ENCODE data around the gene AIFM1. TPM values are rescaled to one million over a fixed set of nuclear protein-coding genes. Genes with fewer than 3 reads are reported as not detected.
A peak's percentile ranks its signal among the peaks of the same experiment; 100 is the strongest.

AIFM1 gene
- total and polyA plus RNA-seq, 4 donors: 14.4 to 35.8 (median 31.2) TPM

DNA sequence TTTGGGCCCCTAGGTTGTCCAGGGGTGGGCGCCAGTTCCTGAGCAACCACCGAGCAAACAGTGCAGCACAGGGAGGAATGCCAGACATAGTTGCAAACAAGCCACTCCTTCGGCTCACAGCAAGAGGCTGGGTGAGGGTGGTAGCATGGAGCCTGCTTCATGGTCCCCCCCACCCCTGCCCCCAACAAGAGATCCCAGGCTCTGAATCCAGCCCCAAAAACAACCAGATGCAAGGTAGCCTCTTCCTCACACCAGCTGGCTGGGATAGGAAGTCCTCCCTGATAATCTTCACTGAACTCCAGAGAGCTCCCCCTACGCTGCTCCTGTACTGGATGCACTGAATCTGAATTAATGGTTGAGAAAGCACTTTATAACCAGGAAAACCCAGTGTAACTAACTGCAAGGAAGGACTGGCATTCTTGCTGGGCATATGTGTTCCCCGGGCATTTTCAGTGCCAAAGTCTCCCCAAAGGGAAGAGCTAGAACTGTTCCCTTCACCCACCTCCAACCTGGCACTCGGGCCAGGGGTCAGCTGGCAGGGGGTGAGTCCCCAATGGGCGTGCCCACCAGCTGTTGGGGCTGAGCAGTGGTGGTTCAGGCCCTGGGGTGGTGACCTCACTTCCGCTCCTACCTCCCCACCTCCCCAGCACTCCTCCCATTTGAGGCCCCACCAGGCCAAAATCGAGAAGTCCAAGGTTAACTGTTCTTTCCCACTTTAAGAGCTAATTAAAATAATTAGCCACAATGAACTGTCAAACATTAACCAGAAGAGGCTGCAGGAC lies 56.8 kb downstream of the AIFM1 start:
- peak overlapping the region; percentile 17 for H3K4me3 ChIP-seq
- ATAC-seq (ENCODE audit: insufficient read depth, low FRiP score): no peak
- H3K9ac ChIP-seq (ENCODE audit: insufficient read depth in 1 of 2, low read length in 2 of 2): no peak overlapping the region
- H3K4me1 ChIP-seq (ENCODE audit: control insufficient read depth in 5 of 5, insufficient read depth in 5 of 5, low read length in 5 of 5): peaks cover 0 to 7% (median 2%) of the 10 kb centered on the region in 5 donors
- 13 to 40% methylated on average over 8 to 9 of the region's 9 CpGs for WGBS, 2 donors
- H3K27me3 ChIP-seq (ENCODE audit: control insufficient read depth in 3 of 3, insufficient read depth in 3 of 3, low read length in 2 of 3): no peaks in the 10 kb centered on the region
- H3K27ac ChIP-seq (ENCODE audit: low read depth in 1 of 2, low read length in 1 of 2): peak overlapping the region in 1 of 2 donors; percentile 79
- peaks cover 0 to 4% (median 0%) of the 10 kb centered on the region in 4 donors for H3K9me3 ChIP-seq (ENCODE audit: control insufficient read depth in 4 of 4, insufficient read depth in 3 of 4, low read length in 3 of 4)
- peak in 2 of 3 donors; percentile 38 to 39 for DNase-seq
- TF ChIP-seq, protein P1, sequence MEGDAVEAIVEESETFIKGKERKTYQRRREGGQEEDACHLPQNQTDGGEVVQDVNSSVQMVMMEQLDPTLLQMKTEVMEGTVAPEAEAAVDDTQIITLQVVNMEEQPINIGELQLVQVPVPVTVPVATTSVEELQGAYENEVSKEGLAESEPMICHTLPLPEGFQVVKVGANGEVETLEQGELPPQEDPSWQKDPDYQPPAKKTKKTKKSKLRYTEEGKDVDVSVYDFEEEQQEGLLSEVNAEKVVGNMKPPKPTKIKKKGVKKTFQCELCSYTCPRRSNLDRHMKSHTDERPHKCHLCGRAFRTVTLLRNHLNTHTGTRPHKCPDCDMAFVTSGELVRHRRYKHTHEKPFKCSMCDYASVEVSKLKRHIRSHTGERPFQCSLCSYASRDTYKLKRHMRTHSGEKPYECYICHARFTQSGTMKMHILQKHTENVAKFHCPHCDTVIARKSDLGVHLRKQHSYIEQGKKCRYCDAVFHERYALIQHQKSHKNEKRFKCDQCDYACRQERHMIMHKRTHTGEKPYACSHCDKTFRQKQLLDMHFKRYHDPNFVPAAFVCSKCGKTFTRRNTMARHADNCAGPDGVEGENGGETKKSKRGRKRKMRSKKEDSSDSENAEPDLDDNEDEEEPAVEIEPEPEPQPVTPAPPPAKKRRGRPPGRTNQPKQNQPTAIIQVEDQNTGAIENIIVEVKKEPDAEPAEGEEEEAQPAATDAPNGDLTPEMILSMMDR (IDR thresholded peaks at IDR 0.05; ENCODE audit: control extremely low read depth, extremely low read depth): no peak
- H3K36me3 ChIP-seq (ENCODE audit: control insufficient read depth in 4 of 4, insufficient read depth in 4 of 4, low read length in 4 of 4): no peaks in the 10 kb centered on the region

DNA sequence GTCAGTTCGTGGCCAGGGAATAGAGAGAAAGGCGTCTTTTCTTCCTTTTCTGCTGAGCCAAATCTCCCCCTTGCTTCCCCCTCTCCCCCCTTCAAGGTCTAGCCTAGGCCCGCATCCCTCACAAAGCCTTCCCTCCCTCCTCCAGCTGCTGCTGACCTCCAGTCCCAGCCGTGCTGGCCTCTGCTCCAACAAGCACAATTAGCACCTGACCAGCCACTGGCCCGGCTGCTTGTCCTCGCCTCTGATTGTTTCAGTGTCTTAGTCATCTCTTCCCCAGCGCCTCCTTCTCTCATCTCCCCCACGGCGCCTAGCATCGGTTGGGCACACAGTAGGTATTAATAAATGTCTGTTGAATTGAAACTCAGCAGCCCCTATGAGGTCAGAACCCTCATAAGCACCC lies 59.6 kb downstream of the AIFM1 start:
- no peak overlapping the region for H3K4me3 ChIP-seq
- H3K9ac ChIP-seq (ENCODE audit: insufficient read depth in 1 of 2, low read length in 2 of 2): no peak overlapping the region
- H3K9me3 ChIP-seq (ENCODE audit: control insufficient read depth in 4 of 4, insufficient read depth in 3 of 4, low read length in 3 of 4): no peaks in the 10 kb centered on the region
- H3K4me1 ChIP-seq (ENCODE audit: control insufficient read depth in 5 of 5, insufficient read depth in 5 of 5, low read length in 5 of 5): peaks cover 0 to 7% (median 5%) of the 10 kb centered on the region in 5 donors
- no peak for DNase-seq
- no peak overlapping the region for H3K27ac ChIP-seq (ENCODE audit: low read depth in 1 of 2, low read length in 1 of 2)
- H3K36me3 ChIP-seq (ENCODE audit: control insufficient read depth in 4 of 4, insufficient read depth in 4 of 4, low read length in 4 of 4): no peaks in the 10 kb centered on the region
- WGBS, 2 donors: 51 to 62% methylated on average over 10 of the region's 10 CpGs
- no peaks in the 10 kb centered on the region for H3K27me3 ChIP-seq (ENCODE audit: control insufficient read depth in 3 of 3, insufficient read depth in 3 of 3, low read length in 2 of 3)
- ATAC-seq (ENCODE audit: insufficient read depth, low FRiP score): no peak
- TF ChIP-seq, protein P1 (IDR thresholded peaks at IDR 0.05; ENCODE audit: control extremely low read depth, extremely low read depth): no peak

DNA sequence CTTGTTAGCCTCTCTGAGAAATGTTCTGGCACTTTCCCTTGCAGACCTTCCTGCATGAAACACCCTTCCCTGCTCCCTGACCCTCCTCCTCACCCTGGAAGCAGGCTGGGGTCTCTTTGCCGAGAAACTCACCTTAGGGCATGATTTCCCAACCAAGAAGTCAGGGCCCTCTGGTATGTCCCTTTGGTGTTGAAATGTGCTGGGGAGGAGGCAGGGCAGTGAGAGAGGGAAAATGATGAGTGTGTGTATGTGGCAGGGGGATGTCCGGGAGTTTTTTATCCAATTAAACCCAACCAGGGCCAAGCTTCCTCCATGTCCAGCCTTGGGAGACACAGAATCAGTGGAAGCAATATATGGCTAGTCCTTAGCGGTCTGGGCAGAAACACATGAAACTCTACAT lies 60.4 kb downstream of the AIFM1 start:
- H3K36me3 ChIP-seq (ENCODE audit: control insufficient read depth in 4 of 4, insufficient read depth in 4 of 4, low read length in 4 of 4): no peaks in the 10 kb centered on the region
- H3K4me3 ChIP-seq: no peak overlapping the region
- TF ChIP-seq, protein P1 (IDR thresholded peaks at IDR 0.05; ENCODE audit: control extremely low read depth, extremely low read depth): no peak
- H3K27ac ChIP-seq (ENCODE audit: low read depth in 1 of 2, low read length in 1 of 2): no peak overlapping the region
- H3K9me3 ChIP-seq (ENCODE audit: control insufficient read depth in 4 of 4, insufficient read depth in 3 of 4, low read length in 3 of 4): no peaks in the 10 kb centered on the region
- no peak for DNase-seq
- no peak overlapping the region for H3K9ac ChIP-seq (ENCODE audit: insufficient read depth in 1 of 2, low read length in 2 of 2)
- no peaks in the 10 kb centered on the region for H3K27me3 ChIP-seq (ENCODE audit: control insufficient read depth in 3 of 3, insufficient read depth in 3 of 3, low read length in 2 of 3)
- H3K4me1 ChIP-seq (ENCODE audit: control insufficient read depth in 5 of 5, insufficient read depth in 5 of 5, low read length in 5 of 5): peaks cover 0 to 7% (median 7%) of the 10 kb centered on the region in 5 donors
- 52 to 77% methylated on average over 3 of the region's 3 CpGs for WGBS, 2 donors
- ATAC-seq (ENCODE audit: insufficient read depth, low FRiP score): no peak

Data from lung (tissue), 12 donors.